DND-41 (cell line): ENCODE data around the gene STX19.

ENCODE experiments used
- CTCF ChIP-seq: IDR thresholded peaks from 2 replicates; pipeline ENCODE4 v1.5.1; 2012; ENCODE audit warnings: borderline replicate concordance, low read length, moderate library complexity, mild to moderate bottlenecking; ENCODE audit not compliant: poor library complexity, severe bottlenecking; ENCODE audit errors: extremely low read depth
- EZH2 ChIP-seq: IDR thresholded peaks from 3 replicates; pipeline ENCODE4 v1.6.1; 2012; ENCODE audit warnings: borderline replicate concordance, low read depth, mild to moderate bottlenecking, moderate library complexity, low read length, inconsistent platforms; ENCODE audit not compliant: severe bottlenecking

GRCh38 chr3:93979850-93980676 is 48.3 kb downstream of the STX19 start, which contains the start of gene ARL13B:
- no peak for TF ChIP-seq CTCF
- no peak for TF ChIP-seq EZH2
